DOHH2 (cell line): ENCODE measurements around the gene PDE8B.

ENCODE experiments used
- CTCF ChIP-seq: fragments of 200-600 bp; sonication (generic); IDR thresholded peaks from one replicate; pipeline ENCODE4 v1.5.1; 2014; ENCODE audit warnings: antibody characterized with exemption, mild to moderate bottlenecking, low read depth, low read length; ENCODE audit not compliant: poor library complexity, severe bottlenecking
- EZH2phosphoT487 ChIP-seq: fragments of 200-600 bp; sonication (generic); IDR thresholded peaks from 2 replicates; pipeline ENCODE4 v1.6.1; 2017; ENCODE audit warnings: borderline replicate concordance, mild to moderate bottlenecking, antibody characterized with exemption, low read length, moderate library complexity, mixed read lengths

- TF ChIP-seq CTCF (no peak), EZH2phosphoT487 (no peak)
These were observed 61.7 kb downstream of the PDE8B start for GRCh38 chr5:77272206-77272605.
